HepG2 (cell line): Measurements from ENCODE around the gene ACOT9. TPM values are rescaled to one million over a fixed set of nuclear protein-coding genes. Genes with fewer than 3 reads are reported as not detected.

Source experiments
- BCL6 ChIP-seq: IDR thresholded peaks from 2 replicates; pipeline ENCODE4 v1.6.1; 2016; ENCODE audit warnings: missing genetic modification reagents, missing compliant biosample characterization
- GLI4 ChIP-seq: sonication (generic); formaldehyde crosslinking; IDR thresholded peaks from 2 replicates; pipeline ENCODE4 v1.5.1; 2020; ENCODE audit warnings: missing genetic modification reagents, mild to moderate bottlenecking, moderate library complexity, borderline replicate concordance
- HOXA7 ChIP-seq: sonication (generic); formaldehyde crosslinking; IDR thresholded peaks from 2 replicates; pipeline ENCODE4 v1.8.1; 2022; ENCODE audit warnings: mild to moderate bottlenecking, missing genetic modification reagents, moderate library complexity
- JUN ChIP-seq: sonication (generic); formaldehyde crosslinking; IDR thresholded peaks from 2 replicates; pipeline ENCODE4 v1.4.0; 2020; ENCODE audit warnings: mild to moderate bottlenecking, missing genetic modification reagents
- JUNB ChIP-seq: sonication (generic); formaldehyde crosslinking; IDR thresholded peaks from 2 replicates; pipeline ENCODE4 v1.8.0; 2022; ENCODE audit warnings: missing genetic modification reagents, mild to moderate bottlenecking, borderline replicate concordance
- KLF12 ChIP-seq: sonication (generic); formaldehyde crosslinking; IDR thresholded peaks from 2 replicates; pipeline ENCODE4 v1.4.0; 2020; ENCODE audit warnings: missing genetic modification reagents, borderline replicate concordance
- KLF16 ChIP-seq, 2 experiments: sonication (generic) in 1 of 2; formaldehyde crosslinking in 1 of 2; IDR thresholded peaks; 2 replicates each; pipeline versions ENCODE4 v1.6.1 to v1.8.0; 2016 to 2023; ENCODE audit warnings: missing genetic modification reagents in 2 of 2, missing compliant biosample characterization in 1 of 2
- KLF6 ChIP-seq: IDR thresholded peaks from 2 replicates; pipeline ENCODE4 v1.8.0; 2016; ENCODE audit warnings: missing biosample characterization, missing genetic modification reagents
- MYNN ChIP-seq: sonication (generic); formaldehyde crosslinking; IDR thresholded peaks from 2 replicates; pipeline ENCODE4 v1.4.0; 2020; ENCODE audit warnings: mild to moderate bottlenecking, low read depth, missing genetic modification reagents
- NFKB2 ChIP-seq: sonication (generic); formaldehyde crosslinking; IDR thresholded peaks from 2 replicates; pipeline ENCODE4 v1.4.0; 2020; ENCODE audit warnings: missing genetic modification reagents, borderline replicate concordance
- PTBP1 ChIP-seq: fragments of 200-400 bp; formaldehyde crosslinking; IDR thresholded peaks from 2 replicates; pipeline ENCODE4 v1.6.1; 2018; ENCODE audit warnings: low read length, low read depth; ENCODE audit not compliant: poor library complexity, severe bottlenecking
- SALL2 ChIP-seq: sonication (generic); formaldehyde crosslinking; IDR thresholded peaks from 2 replicates; pipeline ENCODE4 v1.8.1; 2023; ENCODE audit warnings: mild to moderate bottlenecking, missing genetic modification reagents, inconsistent platforms
- SOX6 ChIP-seq, 2 experiments: fragments of 450-650 bp in 1 of 2; sonication (generic) in 1 of 2; formaldehyde crosslinking in 1 of 2; IDR thresholded peaks; 2 replicates each; pipeline versions ENCODE4 v1.4.0 to v1.6.1; 2017 to 2020; ENCODE audit warnings: antibody characterized with exemption in 1 of 2, mild to moderate bottlenecking in 1 of 2, missing genetic modification reagents in 1 of 2
- SRY ChIP-seq: sonication (generic); formaldehyde crosslinking; IDR thresholded peaks from 2 replicates; pipeline ENCODE4 v1.8.0; 2022; ENCODE audit warnings: mild to moderate bottlenecking, missing genetic modification reagents
- TGIF2 ChIP-seq: IDR thresholded peaks from 2 replicates; pipeline ENCODE4 v1.6.1; 2016; ENCODE audit warnings: control low read depth, missing compliant biosample characterization
- TRAFD1 ChIP-seq: sonication (generic); formaldehyde crosslinking; IDR thresholded peaks from 2 replicates; pipeline ENCODE4 v1.5.1; 2020; ENCODE audit warnings: missing genetic modification reagents, mild to moderate bottlenecking, borderline replicate concordance
- ZNF10 ChIP-seq: sonication (generic); formaldehyde crosslinking; IDR thresholded peaks from 2 replicates; pipeline ENCODE4 v1.4.0; 2020; ENCODE audit warnings: mild to moderate bottlenecking, low read depth, missing genetic modification reagents, borderline replicate concordance
- ZNF782 ChIP-seq: sonication (generic); formaldehyde crosslinking; IDR thresholded peaks from 2 replicates; pipeline ENCODE4 v1.4.0; 2020; ENCODE audit warnings: missing genetic modification reagents, mild to moderate bottlenecking, borderline replicate concordance
- polyA plus RNA-seq, 8 experiments: library from polyadenylated mRNA; depleted of rRNA in 3 of 8; stranded (reverse) in 7 of 8; unstranded in 1 of 8; fragments of >200 nt; fragmentation: Illumina TruSeq in 4 of 8; extraction: Trizol in 4 of 8; gene quantifications; 2 replicates each; pipeline versions ENCODE4 v1.2.1 to v1.2.3, GENCODE V29; 2011 to 2016; ENCODE audit warnings: low read depth in 4 of 8, missing spikeins in 1 of 8, mixed read lengths in 1 of 8; ENCODE audit not compliant: insufficient read depth in 1 of 8
- total RNA-seq, 5 experiments: library from RNA; depleted of rRNA; stranded (reverse); fragments of >200 nt; fragmentation: Illumina TruSeq; extraction: Trizol; gene quantifications; 2 replicates each; pipeline ENCODE4 v1.2.3, GENCODE V29; 2016; ENCODE audit warnings: low read depth in 1 of 5
- TF ChIP-seq, protein P1 (sequence below): IDR thresholded peaks from 2 replicates; pipeline ENCODE4 v1.6.1; 2016
- TF ChIP-seq, protein P2 (sequence below): sonication (generic); formaldehyde crosslinking; IDR thresholded peaks from 2 replicates; pipeline ENCODE4 v1.4.0; 2020; ENCODE audit warnings: missing genetic modification reagents, borderline replicate concordance

Gene ACOT9
- total and polyA plus RNA-seq, 2 of the 13 experiments (the other 11 are each of a cell fraction or from before 2014, with no cell fraction given), result 33.3 to 36.9 TPM

GRCh38 chrX:23667239-23668177 lies 75.6 kb downstream of the ACOT9 start, which contains the start of gene PRDX4 (continued):
- peak; percentile 82; the same call in 1 of the 2 replicates for TF ChIP-seq NFKB2 (CRISPR knock-in tag)
- 0 out of 2 replicates have a peak, but pooled peaks have one; percentile 42 for TF ChIP-seq SALL2 (CRISPR knock-in tag)
- TF ChIP-seq KLF6 (CRISPR knock-in tag), result 0 out of 2 replicates have a peak, but pooled peaks have one; percentile 55
- TF ChIP-seq JUN, result no peak
- no peak for TF ChIP-seq PTBP1
- no peak for TF ChIP-seq TRAFD1 (CRISPR knock-in tag)
- TF ChIP-seq GLI4 (CRISPR knock-in tag), result no peak
- TF ChIP-seq KLF16 (CRISPR knock-in tag; IDR thresholded peaks at IDR 0.05), result peak in 1 of 2 experiments; percentile 42; a peak in 1 of 4 replicates
- peak; percentile 56; the same call in 1 of the 2 replicates for TF ChIP-seq ZNF782 (CRISPR knock-in tag)
- 0 out of 2 replicates have a peak, but pooled peaks have one; percentile 34 for TF ChIP-seq KLF12 (CRISPR knock-in tag)
- TF ChIP-seq TGIF2 (CRISPR knock-in tag), result no peak
- TF ChIP-seq JUNB, result peak; percentile 13; the same call in 1 of the 2 replicates
- TF ChIP-seq SOX6 (IDR thresholded peaks at IDR 0.05), result no peak
- peak; percentile 18; the same call in 1 of the 2 replicates for TF ChIP-seq SOX6 (CRISPR knock-in tag; IDR thresholded peaks at IDR 0.05)
- TF ChIP-seq, protein P1, sequence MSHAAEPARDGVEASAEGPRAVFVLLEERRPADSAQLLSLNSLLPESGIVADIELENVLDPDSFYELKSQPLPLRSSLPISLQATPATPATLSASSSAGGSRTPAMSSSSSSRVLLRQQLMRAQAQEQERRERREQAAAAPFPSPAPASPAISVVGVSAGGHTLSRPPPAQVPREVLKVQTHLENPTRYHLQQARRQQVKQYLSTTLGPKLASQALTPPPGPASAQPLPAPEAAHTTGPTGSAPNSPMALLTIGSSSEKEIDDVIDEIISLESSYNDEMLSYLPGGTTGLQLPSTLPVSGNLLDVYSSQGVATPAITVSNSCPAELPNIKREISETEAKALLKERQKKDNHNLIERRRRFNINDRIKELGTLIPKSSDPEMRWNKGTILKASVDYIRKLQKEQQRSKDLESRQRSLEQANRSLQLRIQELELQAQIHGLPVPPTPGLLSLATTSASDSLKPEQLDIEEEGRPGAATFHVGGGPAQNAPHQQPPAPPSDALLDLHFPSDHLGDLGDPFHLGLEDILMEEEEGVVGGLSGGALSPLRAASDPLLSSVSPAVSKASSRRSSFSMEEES (CRISPR knock-in tag), result no peak; the same call in 1 of the 2 replicates
- peak; percentile 67; the same call in 1 of the 2 replicates for TF ChIP-seq SRY (CRISPR knock-in tag)
- TF ChIP-seq, protein P2, sequence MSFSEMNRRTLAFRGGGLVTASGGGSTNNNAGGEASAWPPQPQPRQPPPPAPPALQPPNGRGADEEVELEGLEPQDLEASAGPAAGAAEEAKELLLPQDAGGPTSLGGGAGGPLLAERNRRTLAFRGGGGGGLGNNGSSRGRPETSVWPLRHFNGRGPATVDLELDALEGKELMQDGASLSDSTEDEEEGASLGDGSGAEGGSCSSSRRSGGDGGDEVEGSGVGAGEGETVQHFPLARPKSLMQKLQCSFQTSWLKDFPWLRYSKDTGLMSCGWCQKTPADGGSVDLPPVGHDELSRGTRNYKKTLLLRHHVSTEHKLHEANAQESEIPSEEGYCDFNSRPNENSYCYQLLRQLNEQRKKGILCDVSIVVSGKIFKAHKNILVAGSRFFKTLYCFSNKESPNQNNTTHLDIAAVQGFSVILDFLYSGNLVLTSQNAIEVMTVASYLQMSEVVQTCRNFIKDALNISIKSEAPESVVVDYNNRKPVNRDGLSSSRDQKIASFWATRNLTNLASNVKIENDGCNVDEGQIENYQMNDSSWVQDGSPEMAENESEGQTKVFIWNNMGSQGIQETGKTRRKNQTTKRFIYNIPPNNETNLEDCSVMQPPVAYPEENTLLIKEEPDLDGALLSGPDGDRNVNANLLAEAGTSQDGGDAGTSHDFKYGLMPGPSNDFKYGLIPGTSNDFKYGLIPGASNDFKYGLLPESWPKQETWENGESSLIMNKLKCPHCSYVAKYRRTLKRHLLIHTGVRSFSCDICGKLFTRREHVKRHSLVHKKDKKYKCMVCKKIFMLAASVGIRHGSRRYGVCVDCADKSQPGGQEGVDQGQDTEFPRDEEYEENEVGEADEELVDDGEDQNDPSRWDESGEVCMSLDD (CRISPR knock-in tag), result no peak
- peak; percentile 48; the same call in 1 of the 2 replicates for TF ChIP-seq HOXA7 (CRISPR knock-in tag)
- no peak for TF ChIP-seq MYNN (CRISPR knock-in tag)
- TF ChIP-seq BCL6 (CRISPR knock-in tag), result no peak
- no peak for TF ChIP-seq ZNF10 (CRISPR knock-in tag)
